Uterus (tissue), 2 donors: ENCODE measurements around the gene FAM20B.

Experiments used
- CTCF ChIP-seq, 4 experiments: fragments of 200-600 bp in 2 of 4; fragments of 450-650 bp in 2 of 4; sonication (generic) in 2 of 4; IDR thresholded peaks; one replicate each; pipeline ENCODE4 v1.5.1; 2016 to 2019; ENCODE audit warnings: antibody characterized with exemption in 4 of 4, mild to moderate bottlenecking in 2 of 4, moderate library complexity in 1 of 4
- POLR2A ChIP-seq, 2 donors: fragments of 450-650 bp; IDR thresholded peaks; one replicate each; pipeline ENCODE4 v1.6.1; 2016; ENCODE audit warnings: antibody characterized with exemption in 2 of 2, mild to moderate bottlenecking in 1 of 2, moderate library complexity in 1 of 2

DNA sequence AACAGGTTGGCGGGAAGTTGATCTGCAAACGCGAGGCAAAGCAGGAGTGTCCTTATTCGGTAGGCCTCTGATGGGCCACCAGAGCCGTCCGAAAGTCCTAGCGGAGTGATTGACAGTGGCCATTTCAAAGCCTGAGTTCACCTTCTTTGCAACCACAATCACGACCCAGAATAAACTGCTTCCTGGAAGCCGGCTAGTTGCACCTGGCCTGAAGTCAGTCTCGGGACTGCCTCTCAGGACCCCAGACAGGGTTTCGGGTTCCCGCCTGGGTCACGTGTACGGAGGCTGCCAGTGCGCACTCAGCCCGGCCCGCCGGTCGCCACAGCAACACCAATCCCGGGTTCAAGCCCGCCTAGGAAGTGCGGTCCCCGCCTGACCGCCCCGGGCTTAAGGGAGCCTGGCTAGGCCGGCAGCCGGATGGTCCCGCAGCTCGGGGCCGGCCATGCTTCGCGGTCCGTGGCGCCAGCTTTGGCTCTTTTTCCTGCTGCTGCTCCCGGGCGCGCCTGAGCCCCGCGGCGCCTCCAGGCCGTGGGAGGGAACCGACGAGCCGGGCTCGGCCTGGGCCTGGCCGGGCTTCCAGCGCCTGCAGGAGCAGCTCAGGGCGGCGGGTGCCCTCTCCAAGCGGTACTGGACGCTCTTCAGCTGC is 56.1 kb downstream of the FAM20B start, which contains the start of gene TOR3A:
- TF ChIP-seq CTCF (IDR thresholded peaks at IDR 0.05) (peak in 1 of 4 experiments; percentile 24), POLR2A (IDR thresholded peaks at IDR 0.05) (peak; percentile 81 to 86)
